RPMI7951 (cell line): ENCODE results near the gene CHRNB1. TPM values are rescaled to one million over a fixed set of nuclear protein-coding genes. Genes with fewer than 3 reads are reported as not detected.

Experiments used
- DNase-seq: peaks from one replicate; pipeline ENCODE4 v3.0.0-alpha.2; 2012; ENCODE audit warnings: low read depth
- total RNA-seq: library from RNA; depleted of rRNA; stranded (reverse); fragments of >200 nt; shearing (Covaris generic); gene quantifications from 2 replicates; pipeline ENCODE4 v1.2.3, GENCODE V29; 2014; rRNA removed

The CHRNB1 gene
- total RNA-seq, 1 experiment from 2014 or later = 11.9 TPM

DNA sequence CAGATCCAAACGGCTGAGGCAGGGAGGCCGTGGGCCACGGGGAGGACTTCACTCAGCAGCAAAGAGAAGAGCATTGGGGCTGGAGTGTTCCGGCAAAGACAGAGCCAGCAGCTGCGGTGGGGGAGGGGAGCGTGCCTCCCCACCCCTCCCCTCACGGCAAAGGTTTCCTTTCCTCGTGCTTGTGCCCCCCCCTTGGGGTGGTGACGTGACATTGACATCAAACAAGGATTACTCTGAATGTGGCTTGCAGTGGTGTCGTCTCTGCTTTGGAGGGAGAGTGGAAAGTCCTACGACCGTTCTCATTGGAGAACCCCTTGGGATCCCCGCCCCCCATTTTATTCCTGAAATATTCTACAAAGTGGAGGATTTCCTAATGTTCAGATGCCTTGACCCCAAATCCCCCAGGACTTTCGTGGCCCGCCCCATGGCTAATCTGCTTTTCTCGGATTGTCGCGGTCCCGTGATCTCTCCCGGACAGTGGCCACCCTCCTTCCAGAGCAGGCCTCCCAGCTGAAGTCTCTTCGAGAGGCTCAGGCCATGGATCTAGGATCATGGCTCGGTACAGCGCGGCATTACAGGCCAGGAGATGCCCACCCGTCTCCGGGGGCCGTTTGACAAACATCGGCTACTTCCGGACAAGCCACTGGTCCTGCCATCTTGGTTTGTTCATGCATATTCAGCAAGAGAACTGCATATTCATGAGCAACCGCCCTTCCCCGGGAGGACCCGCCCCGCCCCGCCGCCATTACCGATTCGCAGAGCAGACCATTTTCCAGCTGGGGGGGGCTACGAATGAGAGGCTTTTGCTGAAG is 38.6 kb downstream of the CHRNB1 start:
- peak; percentile 92 for DNase-seq

DNA sequence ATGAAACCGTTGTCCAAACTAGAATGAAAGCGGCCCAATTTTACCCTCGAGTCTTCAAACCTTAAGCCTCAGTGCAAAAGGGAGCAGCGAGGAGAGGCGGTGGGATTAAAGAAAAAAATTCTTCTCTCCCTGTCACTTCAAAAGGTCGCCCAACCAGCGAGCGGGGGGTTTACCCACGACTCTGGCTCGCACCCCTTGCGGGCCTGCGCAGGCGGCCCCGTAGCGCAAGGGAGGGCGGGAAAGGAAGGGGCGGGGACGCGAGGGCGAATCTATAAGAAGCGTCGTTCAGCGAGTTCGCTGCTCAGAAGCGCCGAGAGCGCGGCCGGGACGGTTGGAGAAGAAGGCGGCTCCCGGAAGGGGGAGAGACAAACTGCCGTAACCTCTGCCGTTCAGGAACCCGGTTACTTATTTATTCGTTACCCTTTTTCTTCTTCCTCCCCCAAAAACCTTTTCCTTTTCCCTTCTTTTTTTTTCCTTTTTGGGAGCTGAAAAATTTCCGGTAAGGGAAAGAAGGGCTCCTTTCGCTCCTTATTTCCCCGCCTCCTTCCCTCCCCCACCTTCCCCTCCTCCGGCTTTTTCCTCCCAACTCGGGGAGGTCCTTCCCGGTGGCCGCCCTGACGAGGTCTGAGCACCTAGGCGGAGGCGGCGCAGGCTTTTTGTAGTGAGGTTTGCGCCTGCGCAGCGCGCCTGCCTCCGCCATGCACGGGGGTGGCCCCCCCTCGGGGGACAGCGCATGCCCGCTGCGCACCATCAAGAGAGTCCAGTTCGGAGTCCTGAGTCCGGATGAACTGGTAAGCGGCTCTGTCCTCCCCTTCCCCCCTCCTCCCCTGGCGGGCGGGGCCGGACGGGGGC is 39.4 kb downstream of the CHRNB1 start, which contains the start of gene POLR2A:
Gene POLR2A, plus strand, starts transcription at position 300 of the 852 bp plus-strand sequence.
- peak; percentile 96 for DNase-seq

DNA sequence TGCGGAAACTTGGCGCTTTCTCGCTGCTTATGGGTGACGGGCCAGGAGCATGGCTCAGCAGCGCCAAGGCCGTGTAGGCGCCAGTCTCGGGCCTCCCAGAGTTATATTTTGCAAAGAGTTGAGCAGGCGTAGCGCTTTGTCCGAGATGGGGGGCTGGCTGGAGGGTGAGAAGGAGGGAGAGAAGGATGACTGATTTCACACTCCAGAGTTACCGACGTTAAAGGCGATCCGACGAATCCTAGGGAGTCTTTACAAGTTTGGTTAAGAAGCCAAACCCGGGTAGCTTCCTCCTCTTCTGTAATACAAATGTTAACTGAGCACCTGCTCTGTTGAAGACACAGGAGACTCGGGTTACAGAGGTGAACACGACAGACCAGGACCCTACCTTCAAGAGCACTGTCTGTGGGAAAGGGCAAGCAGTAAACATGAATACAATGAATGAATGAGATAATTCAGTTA is 40.1 kb downstream of the CHRNB1 start:
- no peak for DNase-seq

DNA sequence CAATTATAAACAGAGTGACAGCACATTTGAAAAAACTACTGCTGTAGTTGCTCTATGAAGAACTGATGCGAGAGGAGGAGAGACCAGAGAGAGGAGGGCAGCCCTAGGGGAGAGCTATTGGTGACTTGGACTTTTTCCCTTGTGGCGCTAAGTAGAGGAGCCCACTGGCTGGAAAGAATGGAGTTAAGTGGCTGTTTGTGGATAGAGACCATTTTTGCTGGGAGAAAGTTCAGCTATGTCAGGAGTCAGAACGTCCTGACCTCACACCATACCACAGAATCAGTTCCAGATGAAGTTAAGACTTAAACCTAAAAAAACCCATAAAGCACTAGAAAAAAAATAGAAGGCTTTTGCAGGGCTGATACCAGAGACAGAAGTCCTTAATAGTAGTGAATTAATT is 41.3 kb downstream of the CHRNB1 start:
- DNase-seq = peak; percentile 59

DNA sequence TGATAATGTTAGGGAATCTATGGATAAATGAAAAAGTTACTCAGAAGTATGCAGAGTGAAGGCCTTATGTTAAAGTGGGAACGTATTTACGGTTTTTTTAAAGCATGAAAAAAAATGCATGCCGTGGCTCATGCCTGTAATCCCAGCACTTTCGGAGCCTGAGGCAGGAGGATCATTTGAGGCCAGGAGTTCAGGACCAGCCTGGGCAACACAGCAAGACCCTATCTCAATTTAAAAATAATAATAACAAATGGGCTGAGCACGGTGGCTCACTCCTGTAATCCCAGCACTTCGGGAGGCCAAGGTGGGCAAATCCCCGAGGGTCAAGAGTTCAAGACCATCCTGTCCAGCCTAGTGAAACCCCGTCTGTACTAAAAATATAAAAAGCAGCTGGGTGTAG is 45.3 kb downstream of the CHRNB1 start:
- DNase-seq = no peak

DNA sequence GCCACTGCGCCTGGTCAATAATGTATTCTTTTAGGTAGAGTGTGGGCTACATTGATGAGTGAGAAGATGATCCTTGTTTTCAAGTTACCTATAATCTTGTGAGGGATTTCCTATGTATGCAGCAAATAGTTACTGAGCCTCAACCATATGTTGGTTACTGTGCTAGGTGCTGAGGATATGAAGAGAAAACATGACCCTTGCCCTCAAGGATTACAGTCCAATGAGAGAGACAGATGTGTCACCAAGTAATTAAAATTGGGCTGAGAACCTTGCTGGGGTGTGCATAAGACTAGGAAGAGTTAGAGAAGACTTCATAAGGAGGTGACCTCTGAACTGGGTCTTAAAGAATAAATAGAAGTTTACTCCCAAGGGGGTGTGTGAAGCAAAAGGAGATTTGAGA is 46.7 kb downstream of the CHRNB1 start:
- DNase-seq = no peak

DNA sequence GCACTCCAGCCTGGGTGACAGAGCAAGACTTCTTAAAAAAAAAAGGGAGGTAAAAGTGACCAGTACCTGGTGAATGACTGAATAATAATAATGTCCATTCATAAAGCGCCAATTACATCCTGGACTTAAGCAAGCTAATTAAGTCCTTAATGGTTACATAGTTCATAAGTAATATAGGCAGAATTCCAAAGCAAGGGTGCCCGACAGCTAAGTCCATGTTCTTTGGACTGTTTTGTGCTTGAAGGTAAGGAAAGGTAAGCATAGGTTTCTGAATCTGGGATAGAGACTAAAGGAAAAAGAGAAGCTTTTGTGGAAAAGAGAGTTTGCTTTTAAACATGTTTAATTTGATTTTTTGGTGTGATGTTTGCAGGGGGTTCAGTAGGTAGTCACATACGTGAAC is 49.1 kb downstream of the CHRNB1 start:
- no peak for DNase-seq

DNA sequence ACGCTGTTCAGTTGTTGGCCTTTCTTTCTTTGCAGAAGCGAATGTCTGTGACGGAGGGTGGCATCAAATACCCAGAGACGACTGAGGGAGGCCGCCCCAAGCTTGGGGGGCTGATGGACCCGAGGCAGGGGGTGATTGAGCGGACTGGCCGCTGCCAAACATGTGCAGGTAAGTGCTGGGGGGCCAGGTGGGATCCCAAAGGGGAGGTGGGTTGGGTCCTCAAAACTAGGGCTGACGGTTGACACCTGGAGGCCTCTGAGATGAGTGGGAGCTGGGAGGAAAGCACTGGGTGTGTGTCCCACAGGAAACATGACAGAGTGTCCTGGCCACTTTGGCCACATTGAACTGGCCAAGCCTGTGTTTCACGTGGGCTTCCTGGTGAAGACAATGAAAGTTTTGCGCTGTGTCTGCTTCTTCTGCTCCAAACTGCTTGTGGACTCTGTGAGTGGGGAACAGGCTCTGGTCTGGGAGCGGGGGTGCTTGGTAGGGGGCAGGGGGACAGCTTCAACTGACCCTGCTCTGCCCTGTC is 51.1 kb downstream of the CHRNB1 start:
- no peak for DNase-seq

DNA sequence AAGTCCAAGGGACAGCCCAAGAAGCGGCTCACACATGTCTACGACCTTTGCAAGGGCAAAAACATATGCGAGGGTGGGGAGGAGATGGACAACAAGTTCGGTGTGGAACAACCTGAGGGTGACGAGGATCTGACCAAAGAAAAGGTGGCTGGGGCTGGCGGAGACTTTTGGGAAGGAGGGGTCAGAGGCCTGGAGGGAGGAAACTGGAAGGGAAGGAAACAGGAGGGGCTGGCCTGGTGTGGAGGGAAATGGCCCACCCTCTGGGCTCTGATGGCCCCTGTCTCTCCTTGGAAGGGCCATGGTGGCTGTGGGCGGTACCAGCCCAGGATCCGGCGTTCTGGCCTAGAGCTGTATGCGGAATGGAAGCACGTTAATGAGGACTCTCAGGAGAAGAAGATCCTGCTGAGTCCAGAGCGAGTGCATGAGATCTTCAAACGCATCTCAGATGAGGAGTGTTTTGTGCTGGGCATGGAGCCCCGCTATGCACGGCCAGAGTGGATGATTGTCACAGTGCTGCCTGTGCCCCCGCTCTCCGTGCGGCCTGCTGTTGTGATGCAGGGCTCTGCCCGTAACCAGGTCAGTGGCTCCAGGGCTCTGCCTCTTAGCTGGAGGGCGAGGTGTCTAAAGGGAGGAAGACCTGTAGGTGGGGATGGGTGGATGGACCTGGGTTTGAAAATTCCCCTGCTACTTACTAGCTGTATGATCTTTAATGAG is 51.8 kb downstream of the CHRNB1 start:
- no peak for DNase-seq

DNA sequence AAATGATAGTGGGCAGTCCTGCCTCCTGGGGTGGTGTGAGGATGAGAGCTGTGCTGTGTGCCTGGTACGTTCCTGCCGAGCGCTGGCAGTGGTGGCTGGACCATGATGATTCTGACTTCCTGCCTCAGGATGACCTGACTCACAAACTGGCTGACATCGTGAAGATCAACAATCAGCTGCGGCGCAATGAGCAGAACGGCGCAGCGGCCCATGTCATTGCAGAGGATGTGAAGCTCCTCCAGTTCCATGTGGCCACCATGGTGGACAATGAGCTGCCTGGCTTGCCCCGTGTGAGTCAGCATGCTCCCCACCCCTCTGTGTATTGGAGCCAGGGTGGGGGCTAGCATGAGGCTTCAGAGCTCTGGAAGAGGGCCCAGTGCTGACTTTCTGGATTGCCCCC is 52.4 kb downstream of the CHRNB1 start:
- no peak for DNase-seq

DNA sequence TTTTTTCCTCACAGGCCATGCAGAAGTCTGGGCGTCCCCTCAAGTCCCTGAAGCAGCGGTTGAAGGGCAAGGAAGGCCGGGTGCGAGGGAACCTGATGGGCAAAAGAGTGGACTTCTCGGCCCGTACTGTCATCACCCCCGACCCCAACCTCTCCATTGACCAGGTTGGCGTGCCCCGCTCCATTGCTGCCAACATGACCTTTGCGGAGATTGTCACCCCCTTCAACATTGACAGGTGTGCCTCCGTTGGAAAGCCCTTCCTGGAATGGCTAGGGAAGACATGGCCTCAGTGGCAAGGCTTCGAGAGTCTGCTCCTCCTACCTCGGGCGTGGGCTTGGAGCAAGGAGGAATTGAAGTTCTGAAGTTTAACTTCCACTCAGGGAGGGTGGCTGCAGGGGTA is 52.8 kb downstream of the CHRNB1 start:
- no peak for DNase-seq

DNA sequence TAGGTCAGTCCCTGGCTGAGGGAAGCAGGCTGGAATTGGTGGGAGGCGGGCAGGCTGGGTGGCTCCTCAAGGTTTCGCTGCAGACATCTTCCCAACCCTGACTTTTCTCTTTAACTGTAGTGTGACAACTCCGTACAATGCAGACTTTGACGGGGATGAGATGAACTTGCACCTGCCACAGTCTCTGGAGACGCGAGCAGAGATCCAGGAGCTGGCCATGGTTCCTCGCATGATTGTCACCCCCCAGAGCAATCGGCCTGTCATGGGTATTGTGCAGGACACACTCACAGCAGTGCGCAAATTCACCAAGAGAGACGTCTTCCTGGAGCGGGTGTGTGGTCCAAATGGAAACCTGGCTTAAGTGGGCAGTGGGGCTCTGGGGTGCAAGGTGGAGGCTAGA is 54.3 kb downstream of the CHRNB1 start:
- DNase-seq = no peak

DNA sequence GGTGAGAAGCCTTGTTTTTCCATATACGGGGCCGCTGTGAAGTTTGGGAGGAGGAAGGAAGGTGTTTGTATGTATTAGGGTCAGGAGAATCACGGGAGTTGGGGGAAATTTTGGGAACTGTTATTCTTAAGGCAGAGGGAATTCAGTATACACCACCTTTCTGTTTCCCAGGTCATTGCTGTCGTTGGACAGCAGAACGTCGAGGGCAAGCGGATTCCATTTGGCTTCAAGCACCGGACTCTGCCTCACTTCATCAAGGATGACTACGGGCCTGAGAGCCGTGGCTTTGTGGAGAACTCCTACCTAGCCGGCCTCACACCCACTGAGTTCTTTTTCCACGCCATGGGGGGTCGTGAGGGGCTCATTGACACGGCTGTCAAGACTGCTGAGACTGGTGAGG is 56.9 kb downstream of the CHRNB1 start:
- DNase-seq = no peak

DNA sequence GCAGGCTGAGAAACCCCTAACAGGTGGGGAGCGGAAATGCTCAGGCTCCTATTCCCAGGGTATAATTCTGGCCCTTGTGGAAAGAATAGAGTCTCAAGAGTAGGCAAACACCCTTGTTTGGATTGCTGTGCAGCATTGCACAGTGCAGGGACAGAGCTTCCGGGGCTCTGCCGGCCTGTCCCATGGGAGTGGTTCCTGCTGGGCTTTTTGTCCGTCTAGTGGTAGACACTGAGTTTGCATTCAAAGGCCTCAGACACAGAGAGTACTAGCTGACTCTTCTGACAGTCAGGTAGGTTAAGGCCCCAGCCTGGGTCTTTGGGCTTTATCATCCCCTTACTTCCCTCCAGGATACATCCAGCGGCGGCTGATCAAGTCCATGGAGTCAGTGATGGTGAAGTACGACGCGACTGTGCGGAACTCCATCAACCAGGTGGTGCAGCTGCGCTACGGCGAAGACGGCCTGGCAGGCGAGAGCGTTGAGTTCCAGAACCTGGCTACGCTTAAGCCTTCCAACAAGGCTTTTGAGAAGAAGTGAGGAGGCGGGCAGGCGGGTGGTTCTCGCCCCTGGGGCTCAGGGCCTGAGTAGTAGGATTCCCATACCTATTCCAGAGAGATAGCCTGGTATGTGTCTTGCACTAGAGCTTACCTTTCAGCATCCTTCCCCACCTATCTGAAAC is 57.4 kb downstream of the CHRNB1 start:
- no peak for DNase-seq

DNA sequence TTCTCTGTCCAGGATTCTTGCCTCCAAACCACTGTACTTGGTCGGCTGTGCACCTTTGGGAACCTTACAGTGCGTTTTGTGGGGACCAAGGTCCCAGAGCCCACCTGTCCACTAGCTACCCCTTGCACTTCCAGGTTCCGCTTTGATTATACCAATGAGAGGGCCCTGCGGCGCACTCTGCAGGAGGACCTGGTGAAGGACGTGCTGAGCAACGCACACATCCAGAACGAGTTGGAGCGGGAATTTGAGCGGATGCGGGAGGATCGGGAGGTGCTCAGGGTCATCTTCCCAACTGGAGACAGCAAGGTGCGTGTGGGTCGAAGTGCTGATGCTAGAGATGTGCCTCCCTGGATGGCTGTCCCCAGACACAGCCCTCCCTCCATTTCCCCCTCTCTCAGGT is 58.1 kb downstream of the CHRNB1 start:
- no peak for DNase-seq

DNA sequence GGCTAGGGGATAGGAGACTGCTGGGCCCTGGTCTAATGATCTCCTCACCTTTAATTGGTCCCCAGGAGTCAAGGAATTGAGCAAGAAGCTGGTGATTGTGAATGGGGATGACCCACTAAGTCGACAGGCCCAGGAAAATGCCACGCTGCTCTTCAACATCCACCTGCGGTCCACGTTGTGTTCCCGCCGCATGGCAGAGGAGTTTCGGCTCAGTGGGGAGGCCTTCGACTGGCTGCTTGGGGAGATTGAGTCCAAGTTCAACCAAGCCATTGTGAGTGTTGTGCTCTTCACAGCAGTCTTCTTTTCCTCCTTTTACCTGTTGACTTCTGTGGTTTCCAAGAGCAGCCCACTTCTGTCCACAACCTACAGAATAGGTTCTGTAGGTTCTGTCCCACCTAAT is 58.7 kb downstream of the CHRNB1 start:
- no peak for DNase-seq

Other genes starting within 250 kb of the CHRNB1 start
- gene DLG4, start 225.2 kb upstream of the CHRNB1 start, total RNA-seq = 6.5 and 6.6 TPM in 2 replicates
- 287 and 295 TPM in 2 replicates for gene ACADVL, start 225.1 kb upstream of the CHRNB1 start, total RNA-seq
- 24.6 and 25.0 TPM in 2 replicates for gene DVL2, start 210.5 kb upstream of the CHRNB1 start, total RNA-seq
- 24.7 and 40.3 TPM in 2 replicates for gene PHF23, start 205.6 kb upstream of the CHRNB1 start, total RNA-seq
- 451 and 468 TPM in 2 replicates for gene GABARAP, start 202.6 kb upstream of the CHRNB1 start, total RNA-seq
- gene CTDNEP1, start 193.3 kb upstream of the CHRNB1 start, total RNA-seq = 37.4 and 38.0 TPM in 2 replicates
- 23.7 and 28.2 TPM in 2 replicates for gene ELP5, start 192.8 kb upstream of the CHRNB1 start, total RNA-seq
- gene CLDN7, start 182.6 kb upstream of the CHRNB1 start, total RNA-seq = 0.48 and 2.0 TPM in 2 replicates
- 0.20 TPM in 1 of 2 replicates, not detected in the other for gene SLC2A4, start 163.3 kb upstream of the CHRNB1 start, total RNA-seq
- gene YBX2, start 150.4 kb upstream of the CHRNB1 start, total RNA-seq = 0.49 and 0.60 TPM in 2 replicates
- 414 and 526 TPM in 2 replicates for gene EIF5A, start 137.4 kb upstream of the CHRNB1 start, total RNA-seq
- 92.7 and 97.9 TPM in 2 replicates for gene GPS2, start 129.7 kb upstream of the CHRNB1 start, total RNA-seq
- 3.5 and 4.8 TPM in 2 replicates for gene NEURL4, start 115.7 kb upstream of the CHRNB1 start, total RNA-seq
- 0.12 and 0.20 TPM in 2 replicates for gene ACAP1, start 108.5 kb upstream of the CHRNB1 start, total RNA-seq
- 3.4 and 5.1 TPM in 2 replicates for gene KCTD11, start 92.9 kb upstream of the CHRNB1 start, total RNA-seq
- not detected in 2 replicates for gene TMEM95, start 89.9 kb upstream of the CHRNB1 start, total RNA-seq
- 0.60 and 0.78 TPM in 2 replicates for gene TNK1, start 64.0 kb upstream of the CHRNB1 start, total RNA-seq
- gene PLSCR3, start 50.5 kb upstream of the CHRNB1 start, total RNA-seq = 20.8 and 23.2 TPM in 2 replicates
- 177 and 229 TPM in 2 replicates for gene TMEM256, start 41.0 kb upstream of the CHRNB1 start, total RNA-seq
- gene NLGN2, start 37.2 kb upstream of the CHRNB1 start, total RNA-seq = 3.7 and 4.2 TPM in 2 replicates
- gene SPEM1, start 24.7 kb upstream of the CHRNB1 start, total RNA-seq = 0.10 TPM in 1 of 2 replicates, not detected in the other
- not detected in 2 replicates for gene SPEM2, start 19.4 kb upstream of the CHRNB1 start, total RNA-seq
- gene SPEM3, start 16.2 kb upstream of the CHRNB1 start, total RNA-seq = not detected in 2 replicates
- gene TMEM102, start 9.6 kb upstream of the CHRNB1 start, total RNA-seq = 2.9 and 5.5 TPM in 2 replicates
- gene FGF11, start 5.5 kb upstream of the CHRNB1 start, total RNA-seq = 2.0 and 4.1 TPM in 2 replicates
- 14.3 and 14.8 TPM in 2 replicates for gene ZBTB4, start 34.6 kb downstream of the CHRNB1 start, total RNA-seq
- gene SLC35G6, start 36.4 kb downstream of the CHRNB1 start, total RNA-seq = not detected in 2 replicates
- gene POLR2A, start 39.3 kb downstream of the CHRNB1 start, total RNA-seq = 15.4 and 22.3 TPM in 2 replicates
- gene TNFSF12, start 104.0 kb downstream of the CHRNB1 start, total RNA-seq = 8.8 and 9.2 TPM in 2 replicates
- 0.10 and 0.60 TPM in 2 replicates for gene TNFSF13, start 113.7 kb downstream of the CHRNB1 start, total RNA-seq
- 53.5 and 59.0 TPM in 2 replicates for gene SENP3, start 116.9 kb downstream of the CHRNB1 start, total RNA-seq
- gene CD68, start 134.6 kb downstream of the CHRNB1 start, total RNA-seq = 35.3 and 44.1 TPM in 2 replicates
- 166 and 211 TPM in 2 replicates for gene MPDU1, start 138.8 kb downstream of the CHRNB1 start, total RNA-seq
- not detected in 2 replicates for gene SOX15, start 145.0 kb downstream of the CHRNB1 start, total RNA-seq
- gene FXR2, start 169.8 kb downstream of the CHRNB1 start, total RNA-seq = 20.3 and 25.2 TPM in 2 replicates
- gene SAT2, start 182.8 kb downstream of the CHRNB1 start, total RNA-seq = 17.4 and 31.2 TPM in 2 replicates
- gene SHBG, start 185.1 kb downstream of the CHRNB1 start, total RNA-seq = not detected in 2 replicates
- not detected in 2 replicates for gene ATP1B2, start 205.9 kb downstream of the CHRNB1 start, total RNA-seq
- 2.5 and 4.1 TPM in 2 replicates for gene TP53, start 242.4 kb downstream of the CHRNB1 start, total RNA-seq
- 22.5 and 25.7 TPM in 2 replicates for gene WRAP53, start 243.4 kb downstream of the CHRNB1 start, total RNA-seq